Measurements from ENCODE around the gene RHCE.
A peak's percentile ranks its signal among the peaks of the same experiment; 100 is the strongest.
"Not testable (repeated sequence)": the region's sequence is repeated elsewhere in the genome, so short reads cannot be mapped to it uniquely, and the experiment has no call there.

The RHCE gene

GRCh38 chr1:25338986-25339385 lies 81.6 kb downstream of the RHCE start:
- DNase-seq: no peak

DNA sequence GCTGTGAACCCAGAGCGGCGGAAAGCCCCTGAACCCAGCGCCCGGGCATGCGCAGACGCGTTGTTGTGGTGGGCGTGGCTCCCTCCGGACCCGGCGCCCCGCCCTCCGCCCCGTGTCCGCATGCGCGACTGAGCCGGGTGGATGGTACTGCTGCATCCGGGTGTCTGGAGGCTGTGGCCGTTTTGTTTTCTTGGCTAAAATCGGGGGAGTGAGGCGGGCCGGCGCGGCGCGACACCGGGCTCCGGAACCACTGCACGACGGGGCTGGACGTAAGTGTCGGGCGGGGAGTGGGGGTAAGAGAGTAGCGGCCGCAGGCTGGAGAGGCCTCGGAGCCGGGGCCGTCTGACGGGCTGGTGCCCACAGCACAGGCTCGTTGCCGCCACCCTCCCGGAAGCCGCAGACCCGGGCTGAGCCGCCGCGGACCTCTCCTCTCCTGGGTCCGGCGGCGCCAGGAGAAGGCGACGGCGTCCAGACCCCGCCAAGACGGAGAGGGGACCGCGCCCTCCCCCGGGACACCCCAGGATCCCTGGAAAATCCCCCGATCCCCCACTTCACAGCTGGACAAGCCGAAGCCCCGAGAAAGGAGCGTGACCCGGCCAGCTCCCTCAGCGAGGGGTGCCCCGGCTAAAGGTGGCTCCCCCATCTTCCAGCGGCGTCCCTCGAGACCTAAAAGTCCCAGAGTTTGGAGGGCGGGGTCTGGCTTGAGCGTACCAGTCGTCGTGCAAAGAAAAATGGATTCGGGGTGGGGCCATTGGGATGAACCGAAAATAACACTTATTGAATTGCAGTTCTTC lies 82.2 kb downstream of the RHCE start, which contains the start of gene TMEM50A:
Gene TMEM50A (plus strand): TSS at position 147 of the 794 bp plus-strand sequence. CDS start 2,153 bp downstream, outside the sequence.
- peak; percentile 94 for DNase-seq

GRCh38 chr1:25337483-25338187 lies 83.0 kb downstream of the RHCE start:
- peak; percentile 59 for DNase-seq

- DNase-seq: peak; percentile 44
These were observed 83.7 kb downstream of the RHCE start for GRCh38 chr1:25336922-25337354.

GRCh38 chr1:25329950-25330349 lies 90.7 kb downstream of the RHCE start:
- peak; percentile 28 for DNase-seq

- DNase-seq: not testable (repeated sequence)
These were observed 91.3 kb downstream of the RHCE start for GRCh38 chr1:25329336-25329735.

GRCh38 chr1:25328791-25329185 lies 91.8 kb downstream of the RHCE start:
- not testable (repeated sequence) for DNase-seq

GRCh38 chr1:25327864-25328790 lies 92.5 kb downstream of the RHCE start:
- DNase-seq: not testable (repeated sequence)

GRCh38 chr1:25324407-25324806 lies 96.2 kb downstream of the RHCE start:
- not testable (repeated sequence) for DNase-seq

- DNase-seq: not testable (repeated sequence)
These were observed 98.5 kb downstream of the RHCE start for GRCh38 chr1:25322127-25322526.

GRCh38 chr1:25320314-25320938 lies 100.2 kb downstream of the RHCE start:
- not testable (repeated sequence) for DNase-seq

GRCh38 chr1:25312806-25313470 lies 107.7 kb downstream of the RHCE start:
- not testable (repeated sequence) for DNase-seq

Data from CD4-positive, alpha-beta T cell treated with Interleukin-17A for 1 hour (primary cell).